Activated T-helper 9 cell treated with anti-CD3 and anti-CD28 coated beads, Interleukin-2, amount 50 U/mL, for 16 hours (primary cell): ENCODE results near the gene NEDD4.
A peak's percentile ranks its signal among the peaks of the same experiment; 100 is the strongest.
"Not testable (repeated sequence)": the region's sequence is repeated elsewhere in the genome, so short reads cannot be mapped to it uniquely, and the experiment has no call there.

Source experiments
- DNase-seq: peaks from one replicate; pipeline ENCODE4 v3.0.0-alpha.2; 2020; ENCODE audit warnings: low read depth

Gene NEDD4

GRCh38 chr15:55824857-55825613 lies 168.4 kb downstream of the NEDD4 start:
- no peak for DNase-seq

- DNase-seq = no peak
Measured at GRCh38 chr15:55823699-55824340, 169.6 kb downstream of the NEDD4 start.

GRCh38 chr15:55823191-55823670 lies 170.2 kb downstream of the NEDD4 start:
- no peak for DNase-seq

GRCh38 chr15:55821740-55822139 lies 171.7 kb downstream of the NEDD4 start:
- DNase-seq = not testable (repeated sequence)

GRCh38 chr15:55820043-55820442 lies 173.4 kb downstream of the NEDD4 start:
- DNase-seq = no peak

- no peak for DNase-seq
Measured at GRCh38 chr15:55819397-55820034, 173.9 kb downstream of the NEDD4 start.

- DNase-seq = no peak
Measured at GRCh38 chr15:55816017-55816416, 177.4 kb downstream of the NEDD4 start.

- no peak for DNase-seq
Measured at GRCh38 chr15:55802600-55803376, 190.6 kb downstream of the NEDD4 start.

GRCh38 chr15:55800216-55800615 lies 193.2 kb downstream of the NEDD4 start:
- no peak for DNase-seq

GRCh38 chr15:55799291-55800212 lies 193.9 kb downstream of the NEDD4 start:
- DNase-seq = no peak

GRCh38 chr15:55796321-55796965 lies 197.0 kb downstream of the NEDD4 start:
- DNase-seq = no peak

- no peak for DNase-seq
Measured at GRCh38 chr15:55795031-55795430, 198.4 kb downstream of the NEDD4 start.

- no peak for DNase-seq
Measured at GRCh38 chr15:55791551-55792400, 201.6 kb downstream of the NEDD4 start.

GRCh38 chr15:55789066-55789660 lies 204.2 kb downstream of the NEDD4 start:
- DNase-seq = peak; percentile 28

- DNase-seq = no peak
Measured at GRCh38 chr15:55786341-55786740, 207.1 kb downstream of the NEDD4 start.

GRCh38 chr15:55785593-55785992 lies 207.8 kb downstream of the NEDD4 start:
- DNase-seq = not testable (repeated sequence)

GRCh38 chr15:55784286-55784685 lies 209.1 kb downstream of the NEDD4 start:
- DNase-seq = no peak

- DNase-seq = no peak
Measured at GRCh38 chr15:55782901-55783300, 210.5 kb downstream of the NEDD4 start.

GRCh38 chr15:55780292-55780691 lies 213.1 kb downstream of the NEDD4 start:
- DNase-seq = no peak
